Activated T-cell treated with anti-CD3 and anti-CD28 coated beads for 4 hours (primary cell): ENCODE measurements around the gene HNF1A.
"Not testable (repeated sequence)": the region's sequence is repeated elsewhere in the genome, so short reads cannot be mapped to it uniquely, and the experiment has no call there.

ENCODE experiments used
- DNase-seq: peaks from one replicate; pipeline ENCODE4 v3.0.0-alpha.2; 2020

HNF1A gene

GRCh38 chr12:120978296-120979219, at the start of gene HNF1A:
Gene HNF1A (plus strand): TSS chr12:120978543. CDS start chr12:120978769, 226 bp downstream.
- no peak for DNase-seq

- DNase-seq, result no peak
Measured at GRCh38 chr12:120928864-120929652, 49.3 kb upstream of the HNF1A start.

GRCh38 chr12:120930032-120930431, 48.3 kb upstream of the HNF1A start:
- DNase-seq, result no peak

GRCh38 chr12:120932058-120932457, 46.3 kb upstream of the HNF1A start:
- no peak for DNase-seq

- DNase-seq, result no peak
Measured at GRCh38 chr12:120932956-120933526, 45.3 kb upstream of the HNF1A start.

- no peak for DNase-seq
Measured at GRCh38 chr12:120933786-120934185, 44.6 kb upstream of the HNF1A start.

GRCh38 chr12:120936197-120936596, 42.1 kb upstream of the HNF1A start:
- no peak for DNase-seq

- no peak for DNase-seq
Measured at GRCh38 chr12:120938496-120938895, 39.8 kb upstream of the HNF1A start.

- no peak for DNase-seq
Measured at GRCh38 chr12:120939523-120939922, 38.8 kb upstream of the HNF1A start.

GRCh38 chr12:120940006-120940405, 38.3 kb upstream of the HNF1A start:
- no peak for DNase-seq

GRCh38 chr12:120940799-120941198, 37.5 kb upstream of the HNF1A start:
- DNase-seq, result no peak

GRCh38 chr12:120941412-120941811, 36.9 kb upstream of the HNF1A start:
- no peak for DNase-seq

- DNase-seq, result no peak
Measured at GRCh38 chr12:120941846-120942405, 36.4 kb upstream of the HNF1A start.

GRCh38 chr12:120943482-120943881, 34.9 kb upstream of the HNF1A start:
- DNase-seq, result no peak

GRCh38 chr12:120944645-120945217, 33.6 kb upstream of the HNF1A start:
- peak; percentile 57 for DNase-seq

GRCh38 chr12:120945516-120945915, 32.8 kb upstream of the HNF1A start:
- DNase-seq, result not testable (repeated sequence)

- not testable (repeated sequence) for DNase-seq
Measured at GRCh38 chr12:120950260-120950799, 28.0 kb upstream of the HNF1A start.

- no peak for DNase-seq
Measured at GRCh38 chr12:120950807-120951206, 27.5 kb upstream of the HNF1A start.

- DNase-seq, result no peak
Measured at GRCh38 chr12:120955232-120955631, 23.1 kb upstream of the HNF1A start.

GRCh38 chr12:120956579-120957300, 21.6 kb upstream of the HNF1A start:
- DNase-seq, result no peak

- no peak for DNase-seq
Measured at GRCh38 chr12:120959111-120959878, 19.0 kb upstream of the HNF1A start.
